Measurements from ENCODE around the gene JPT2. TPM values are rescaled to one million over a fixed set of nuclear protein-coding genes. Genes with fewer than 3 reads are reported as not detected.

JPT2 gene
- total RNA-seq, 2 experiments from 2014 or later = 91.4 to 96.2 TPM

- Mint-ChIP-seq H3K4me1 (no peaks in the 10 kb centered on the region), H3K27ac (no peak overlapping the region), H3K9me3 (no peaks in the 10 kb centered on the region), H3K4me3 (no peak overlapping the region), H3K27me3 (no peaks in the 10 kb centered on the region), H3K36me3 (peaks cover 4% of the 10 kb centered on the region)
- no peak for DNase-seq
These were observed 16.3 kb upstream of the JPT2 start for GRCh38 chr16:1661826-1662225.

DNA sequence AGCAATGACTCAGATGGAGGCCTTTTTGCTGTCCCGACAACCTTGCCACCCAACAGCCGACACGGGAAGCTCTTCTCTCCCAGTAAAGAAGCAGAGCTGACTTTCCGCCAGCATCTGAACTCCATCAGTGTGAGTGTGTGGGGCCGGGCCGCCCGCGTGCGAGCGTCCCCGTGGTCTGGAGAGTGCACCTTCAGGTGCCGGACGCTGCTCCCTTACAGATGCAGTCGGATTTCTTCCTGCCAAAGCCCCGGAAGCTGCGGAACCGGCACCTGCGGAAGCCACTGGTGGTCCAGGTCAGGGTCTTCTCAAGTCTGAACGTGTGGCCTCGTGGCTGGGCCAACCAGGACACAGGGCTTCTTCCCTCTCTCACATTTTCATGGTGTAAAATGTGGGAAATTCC lies 15.5 kb upstream of the JPT2 start:
- Mint-ChIP-seq H3K27ac (no peak overlapping the region), H3K4me1 (no peaks in the 10 kb centered on the region), H3K9me3 (no peaks in the 10 kb centered on the region), H3K36me3 (peaks cover 4% of the 10 kb centered on the region), H3K4me3 (no peak overlapping the region), H3K27me3 (no peaks in the 10 kb centered on the region)
- DNase-seq = no peak

- Mint-ChIP-seq H3K27me3 (no peaks in the 10 kb centered on the region), H3K4me1 (no peaks in the 10 kb centered on the region), H3K27ac (no peak overlapping the region), H3K9me3 (no peaks in the 10 kb centered on the region), H3K36me3 (peaks cover 12% of the 10 kb centered on the region), H3K4me3 (no peak overlapping the region)
- no peak for DNase-seq
These were observed 12.2 kb upstream of the JPT2 start for GRCh38 chr16:1665829-1666228.

- Mint-ChIP-seq H3K9me3 (no peaks in the 10 kb centered on the region), H3K4me3 (no peak overlapping the region), H3K4me1 (no peaks in the 10 kb centered on the region), H3K36me3 (peaks cover 12% of the 10 kb centered on the region), H3K27me3 (no peaks in the 10 kb centered on the region), H3K27ac (no peak overlapping the region)
- no peak for DNase-seq
These were observed 11.8 kb upstream of the JPT2 start for GRCh38 chr16:1666316-1666715.

- H3K4me3 Mint-ChIP-seq = no peak overlapping the region
- peaks cover 12% of the 10 kb centered on the region for H3K36me3 Mint-ChIP-seq
- no peaks in the 10 kb centered on the region for H3K9me3 Mint-ChIP-seq
- H3K4me1 Mint-ChIP-seq = no peaks in the 10 kb centered on the region
- DNase-seq = no peak
- H3K27ac Mint-ChIP-seq = no peak overlapping the region
- no peaks in the 10 kb centered on the region for H3K27me3 Mint-ChIP-seq
These were observed 10.8 kb upstream of the JPT2 start for GRCh38 chr16:1667271-1667670.

GRCh38 chr16:1667916-1668315 lies 10.2 kb upstream of the JPT2 start:
- Mint-ChIP-seq H3K27ac (no peak overlapping the region), H3K36me3 (peaks cover 11% of the 10 kb centered on the region)

GRCh38 chr16:1668612-1669319 lies 9.3 kb upstream of the JPT2 start:
- H3K27me3 Mint-ChIP-seq = no peaks in the 10 kb centered on the region
- H3K4me3 Mint-ChIP-seq = no peak overlapping the region
- no peak for DNase-seq
- H3K27ac Mint-ChIP-seq = no peak overlapping the region
- no peaks in the 10 kb centered on the region for H3K4me1 Mint-ChIP-seq
- H3K36me3 Mint-ChIP-seq = peaks cover 13% of the 10 kb centered on the region
- H3K9me3 Mint-ChIP-seq = no peaks in the 10 kb centered on the region

More at GRCh38 chr16:1667916-1668315, 10.2 kb upstream of the JPT2 start:
- DNase-seq = no peak
- Mint-ChIP-seq H3K4me1 (no peaks in the 10 kb centered on the region), H3K9me3 (no peaks in the 10 kb centered on the region), H3K27me3 (no peaks in the 10 kb centered on the region), H3K4me3 (no peak overlapping the region)

GRCh38 chr16:1669698-1670097 lies 8.4 kb upstream of the JPT2 start:
- Mint-ChIP-seq H3K36me3 (peaks cover 13% of the 10 kb centered on the region), H3K9me3 (no peaks in the 10 kb centered on the region), H3K4me1 (no peaks in the 10 kb centered on the region), H3K4me3 (no peak overlapping the region), H3K27ac (no peak overlapping the region), H3K27me3 (no peaks in the 10 kb centered on the region)
- DNase-seq = no peak

DNA sequence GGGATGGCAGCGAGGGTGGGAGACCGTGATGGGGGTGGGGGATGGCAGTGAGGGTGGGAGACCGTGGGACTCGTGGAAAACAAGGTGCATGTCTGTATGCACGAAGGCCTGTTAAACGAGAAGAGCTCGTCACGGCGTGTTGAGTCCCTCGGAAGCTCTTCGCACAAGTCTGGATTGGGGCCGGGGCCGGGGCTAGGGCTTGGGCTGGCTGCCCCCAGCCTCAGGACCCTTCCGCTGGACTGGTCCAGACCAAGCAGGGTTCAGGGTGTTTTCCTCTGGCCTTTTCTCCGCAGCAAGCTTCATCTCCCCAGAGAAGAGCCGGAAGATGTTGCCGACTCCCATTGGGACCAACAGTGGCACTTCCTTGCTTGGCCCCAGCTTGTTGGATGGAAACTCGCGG lies 7.7 kb upstream of the JPT2 start:
- Mint-ChIP-seq H3K36me3 (peaks cover 12% of the 10 kb centered on the region), H3K9me3 (no peaks in the 10 kb centered on the region), H3K4me1 (no peaks in the 10 kb centered on the region), H3K27ac (no peak overlapping the region), H3K4me3 (no peak overlapping the region), H3K27me3 (no peaks in the 10 kb centered on the region)
- DNase-seq = no peak

GRCh38 chr16:1670866-1671265 lies 7.2 kb upstream of the JPT2 start:
- Mint-ChIP-seq H3K36me3 (peaks cover 12% of the 10 kb centered on the region), H3K4me3 (no peak overlapping the region), H3K27me3 (no peaks in the 10 kb centered on the region), H3K27ac (no peak overlapping the region), H3K4me1 (no peaks in the 10 kb centered on the region), H3K9me3 (no peaks in the 10 kb centered on the region)
- no peak for DNase-seq

- no peak overlapping the region for H3K27ac Mint-ChIP-seq
- no peaks in the 10 kb centered on the region for H3K27me3 Mint-ChIP-seq
These were observed 4.5 kb upstream of the JPT2 start for GRCh38 chr16:1673424-1674151.

DNA sequence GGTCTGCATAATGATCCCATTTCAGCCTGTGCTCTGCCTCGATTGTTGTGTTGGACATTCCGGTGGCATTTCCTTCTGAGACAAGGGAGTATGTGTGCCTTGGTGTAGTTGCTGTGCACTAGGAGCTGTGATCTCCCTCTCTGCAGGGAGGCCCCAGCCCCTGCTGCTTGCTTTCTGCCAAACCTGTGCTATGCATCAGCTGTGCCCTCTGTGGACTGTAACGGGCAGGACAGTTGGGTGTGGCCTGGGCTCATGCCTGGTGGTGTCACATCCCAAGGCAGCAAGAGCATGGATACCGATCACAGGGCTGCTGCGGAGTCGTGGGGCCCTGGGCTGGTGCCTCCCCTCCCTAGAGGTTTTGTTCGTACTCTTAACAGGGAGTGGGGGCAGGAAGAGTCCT lies 3.8 kb upstream of the JPT2 start:
- Mint-ChIP-seq H3K4me3 (no peak overlapping the region), H3K27me3 (no peaks in the 10 kb centered on the region), H3K36me3 (peaks cover 12% of the 10 kb centered on the region), H3K27ac (no peak overlapping the region), H3K9me3 (no peaks in the 10 kb centered on the region), H3K4me1 (peaks cover 13% of the 10 kb centered on the region)
- DNase-seq = no peak

More at GRCh38 chr16:1673424-1674151, 4.5 kb upstream of the JPT2 start:
- Mint-ChIP-seq H3K9me3 (no peaks in the 10 kb centered on the region), H3K4me1 (peaks cover 8% of the 10 kb centered on the region), H3K36me3 (peaks cover 10% of the 10 kb centered on the region), H3K4me3 (no peak overlapping the region)
- no peak for DNase-seq

GRCh38 chr16:1674751-1675664 lies 3.1 kb upstream of the JPT2 start:
- H3K36me3 Mint-ChIP-seq = peaks cover 10% of the 10 kb centered on the region
- H3K27ac Mint-ChIP-seq = no peak overlapping the region
- no peak overlapping the region for H3K4me3 Mint-ChIP-seq
- peaks cover 18% of the 10 kb centered on the region for H3K4me1 Mint-ChIP-seq
- H3K27me3 Mint-ChIP-seq = no peaks in the 10 kb centered on the region
- no peaks in the 10 kb centered on the region for H3K9me3 Mint-ChIP-seq
- DNase-seq = no peak

DNA sequence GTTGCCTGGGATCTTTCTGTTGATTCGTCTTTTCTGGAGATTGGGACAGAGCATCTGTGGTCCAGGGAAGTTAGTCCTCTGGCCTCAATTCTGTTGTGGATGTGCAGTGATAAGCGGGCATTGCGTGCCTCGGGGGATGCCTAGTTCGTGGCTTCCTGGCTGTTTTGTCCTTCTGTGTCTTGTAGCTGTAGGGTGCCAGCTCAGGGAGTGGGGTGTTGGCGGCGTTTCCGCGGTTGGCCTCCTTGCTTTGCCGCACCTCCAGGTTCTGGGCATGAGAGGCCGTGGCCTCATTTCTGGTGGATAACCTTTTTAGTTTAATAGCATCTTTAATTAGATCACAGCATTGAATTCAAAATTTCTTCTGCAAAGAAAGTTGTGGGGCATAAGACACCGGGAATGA lies 1.4 kb upstream of the JPT2 start:
- Mint-ChIP-seq H3K4me3 (peak overlapping the region; percentile 65), H3K9me3 (no peaks in the 10 kb centered on the region), H3K36me3 (peaks cover 13% of the 10 kb centered on the region), H3K27me3 (no peaks in the 10 kb centered on the region), H3K27ac (no peak overlapping the region), H3K4me1 (peaks cover 26% of the 10 kb centered on the region)
- DNase-seq = no peak

DNA sequence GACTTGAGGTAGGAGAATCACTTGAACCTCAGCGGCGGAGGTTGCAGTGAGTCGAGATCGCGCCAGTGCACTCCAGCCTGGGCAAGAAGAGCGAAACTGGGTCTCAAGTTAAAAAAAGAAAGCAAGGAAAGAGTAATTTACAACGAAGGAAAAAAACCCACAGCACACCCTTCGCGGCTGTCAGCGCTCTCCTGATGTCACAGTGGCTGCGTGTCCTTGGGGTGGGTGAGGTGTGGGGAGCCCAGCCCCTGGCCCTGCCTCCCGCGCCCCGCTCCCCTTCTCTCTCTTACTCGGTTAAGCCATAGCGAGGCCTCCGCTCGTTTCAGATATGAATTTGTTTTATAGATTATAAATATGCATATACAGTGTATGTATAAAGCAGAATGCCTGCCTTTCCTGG lies 740 bp upstream of the JPT2 start:
- peak overlapping the region; percentile 51 for H3K27ac Mint-ChIP-seq
- DNase-seq = no peak
- H3K4me1 Mint-ChIP-seq = peaks cover 30% of the 10 kb centered on the region

More for the DNA sequence above, 740 bp upstream of the JPT2 start:
- Mint-ChIP-seq H3K27me3 (no peaks in the 10 kb centered on the region), H3K4me3 (peak overlapping the region; percentile 65), H3K9me3 (no peaks in the 10 kb centered on the region), H3K36me3 (peaks cover 13% of the 10 kb centered on the region)
